ENCODE results near the gene AKT1.
"Not testable (repeated sequence)": the region's sequence is repeated elsewhere in the genome, so short reads cannot be mapped to it uniquely, and the experiment has no call there.

Gene AKT1

DNA sequence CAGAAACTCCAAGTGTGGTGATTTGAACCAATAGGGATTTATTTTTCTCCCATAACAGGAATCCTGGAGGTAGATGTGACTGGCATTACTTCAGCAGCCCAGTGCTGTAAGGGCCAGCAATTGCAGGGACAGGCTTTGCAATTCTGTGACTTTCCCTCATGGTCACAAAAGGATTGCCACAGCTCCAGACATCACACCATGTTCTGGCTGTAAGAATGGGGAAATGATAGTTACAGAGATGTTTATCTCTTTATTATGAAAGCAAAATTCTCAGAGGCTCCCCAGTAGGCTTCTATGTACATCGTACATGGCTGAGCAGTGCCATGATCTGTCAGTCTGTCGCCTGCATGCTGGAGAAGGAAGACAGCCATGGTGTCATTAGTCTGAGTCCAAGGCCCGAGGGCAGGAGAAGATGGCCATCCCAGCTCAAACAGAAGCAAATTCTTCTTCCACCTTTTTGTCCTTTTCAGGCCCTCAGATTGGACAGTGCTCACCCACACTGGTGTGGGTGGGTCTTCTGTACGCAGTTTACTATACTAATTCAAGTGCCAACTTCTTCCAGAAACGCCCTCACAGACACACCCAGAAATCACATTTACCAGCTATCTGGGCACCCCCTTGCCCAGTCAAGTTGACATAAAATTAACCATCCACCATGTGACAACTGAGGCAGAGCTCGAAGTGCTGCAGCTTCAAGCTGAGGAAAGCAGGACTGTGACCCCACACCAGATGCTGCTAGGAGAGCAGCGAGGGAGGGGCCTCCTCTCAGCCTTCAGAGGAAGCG lies 22.6 kb upstream of the AKT1 start:
- WGBS, 2 experiments (ENCODE audit: insufficient coverage in 2 of 2): 94 to 100% methylated on average over 8 of the region's 8 CpGs
- Histone ChIP-seq H3K4me1 (ENCODE audit: control insufficient read depth, insufficient read depth, low read length, poor library complexity, severe bottlenecking) (peaks cover 11% of the 10 kb centered on the region), H3K9me3 (ENCODE audit: control insufficient read depth, low read length) (no peaks in the 10 kb centered on the region), H3K27ac (ENCODE audit: low read depth, low read length, severe bottlenecking) (no peak overlapping the region), H3K36me3 (ENCODE audit: control insufficient read depth, insufficient read depth, low read length) (no peaks in the 10 kb centered on the region), H3K4me3 (ENCODE audit: extremely low read depth, insufficient read depth, low read length, poor library complexity, severe bottlenecking) (no peak overlapping the region)

DNA sequence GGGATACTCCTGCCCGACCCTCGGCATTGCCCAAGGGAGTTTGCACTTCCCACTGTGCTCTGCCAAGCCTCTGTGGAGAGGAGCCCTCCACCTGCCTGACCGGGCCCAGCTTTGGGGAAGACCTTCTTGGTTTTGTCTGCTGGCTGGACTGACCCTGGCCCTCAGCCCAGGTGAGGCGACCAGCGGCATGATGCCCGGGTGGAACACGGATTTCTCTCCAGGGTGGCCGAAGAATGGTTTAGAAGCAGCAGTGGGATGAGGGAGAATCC lies 21.0 kb upstream of the AKT1 start:
- Histone ChIP-seq H3K9me3 (ENCODE audit: control insufficient read depth, low read length) (no peaks in the 10 kb centered on the region), H3K27ac (ENCODE audit: low read depth, low read length, severe bottlenecking) (peak overlapping the region; percentile 79), H3K4me3 (ENCODE audit: extremely low read depth, insufficient read depth, low read length, poor library complexity, severe bottlenecking) (peak overlapping the region; percentile 79), H3K36me3 (ENCODE audit: control insufficient read depth, insufficient read depth, low read length) (no peaks in the 10 kb centered on the region), H3K4me1 (ENCODE audit: control insufficient read depth, insufficient read depth, low read length, poor library complexity, severe bottlenecking) (peaks cover 9% of the 10 kb centered on the region)
- WGBS, 2 experiments (ENCODE audit: insufficient coverage in 2 of 2): 2 to 16% methylated on average over 7 to 8 of the region's 8 CpGs

DNA sequence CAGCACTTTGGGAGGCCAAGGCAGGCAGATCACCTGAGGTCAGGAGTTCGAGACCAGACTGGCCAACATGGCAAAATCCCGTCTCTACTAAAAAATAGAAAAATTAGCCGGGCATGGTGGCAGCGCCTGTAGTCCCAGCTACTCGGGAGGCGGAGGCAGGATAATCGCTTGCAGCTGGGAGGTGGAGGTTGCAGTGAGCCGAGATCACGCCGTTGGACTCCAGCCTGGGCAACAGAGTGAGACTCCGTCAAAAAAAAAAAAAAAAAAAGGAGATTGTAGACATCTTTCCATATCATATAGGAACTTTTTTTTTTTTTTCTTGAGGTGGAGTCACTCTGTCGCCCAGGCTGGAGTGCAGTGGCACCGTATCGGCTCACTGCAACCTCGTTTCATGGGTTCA lies 19.2 kb upstream of the AKT1 start:
- H3K27ac ChIP-seq (ENCODE audit: low read depth, low read length, severe bottlenecking); H3K4me1 ChIP-seq (ENCODE audit: control insufficient read depth, insufficient read depth, low read length, poor library complexity, severe bottlenecking); H3K36me3 ChIP-seq (ENCODE audit: control insufficient read depth, insufficient read depth, low read length); H3K9me3 ChIP-seq (ENCODE audit: control insufficient read depth, low read length): not testable (repeated sequence)
- peak overlapping the region; percentile 79 for H3K4me3 ChIP-seq (ENCODE audit: extremely low read depth, insufficient read depth, low read length, poor library complexity, severe bottlenecking)
- WGBS, 2 experiments (ENCODE audit: insufficient coverage in 2 of 2): 91 to 95% methylated on average over 6 to 14 of the region's 15 CpGs

DNA sequence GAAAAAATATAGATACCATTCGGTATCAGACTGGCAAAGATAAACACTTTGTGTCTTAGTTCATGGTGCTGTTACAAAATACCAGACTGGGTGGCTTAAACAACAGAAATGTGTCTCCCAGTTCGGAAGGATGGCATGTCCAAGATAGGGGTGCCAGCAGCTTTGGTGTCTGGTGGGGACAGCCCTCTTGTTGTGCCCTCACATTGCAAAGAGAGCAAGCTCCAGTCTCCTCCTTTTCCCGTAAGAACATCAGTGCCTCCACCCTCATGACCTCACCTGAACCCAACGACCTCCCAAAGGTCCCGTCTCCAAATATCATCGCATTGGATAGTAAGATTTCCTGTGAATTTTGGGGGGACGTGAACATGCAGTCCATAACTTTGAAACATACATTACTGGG lies 17.7 kb upstream of the AKT1 start:
- H3K9me3 ChIP-seq (ENCODE audit: control insufficient read depth, low read length): no peaks in the 10 kb centered on the region
- H3K4me1 ChIP-seq (ENCODE audit: control insufficient read depth, insufficient read depth, low read length, poor library complexity, severe bottlenecking): peaks cover 4% of the 10 kb centered on the region
- no peaks in the 10 kb centered on the region for H3K36me3 ChIP-seq (ENCODE audit: control insufficient read depth, insufficient read depth, low read length)
- no peak overlapping the region for H3K27ac ChIP-seq (ENCODE audit: low read depth, low read length, severe bottlenecking)
- no peak overlapping the region for H3K4me3 ChIP-seq (ENCODE audit: extremely low read depth, insufficient read depth, low read length, poor library complexity, severe bottlenecking)
- 93 to 100% methylated on average over 4 to 5 of the region's 7 CpGs for WGBS, 2 experiments (ENCODE audit: insufficient coverage in 2 of 2)

DNA sequence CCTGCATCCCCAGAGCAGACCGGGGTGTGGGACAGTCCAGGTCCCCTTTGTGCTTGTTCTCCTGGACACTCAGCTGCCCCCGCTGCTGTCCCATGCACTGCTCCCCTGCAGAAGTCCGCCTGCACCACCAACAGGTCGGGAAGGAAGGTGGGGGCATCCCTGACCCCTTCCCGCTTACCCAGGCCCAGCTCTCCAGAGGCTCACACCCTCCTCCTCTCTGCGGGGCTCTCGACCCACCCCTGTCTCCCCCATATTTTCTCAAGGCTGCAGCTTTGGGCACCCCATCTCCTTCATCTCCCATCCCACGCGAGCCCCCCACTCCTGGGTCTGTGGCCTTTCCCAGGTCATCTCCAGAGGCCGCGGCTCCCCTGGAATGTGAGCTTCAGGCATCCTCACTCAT lies 14.8 kb upstream of the AKT1 start:
- Histone ChIP-seq H3K4me1 (ENCODE audit: control insufficient read depth, insufficient read depth, low read length, poor library complexity, severe bottlenecking) (no peaks in the 10 kb centered on the region), H3K36me3 (ENCODE audit: control insufficient read depth, insufficient read depth, low read length) (no peaks in the 10 kb centered on the region), H3K4me3 (ENCODE audit: extremely low read depth, insufficient read depth, low read length, poor library complexity, severe bottlenecking) (no peak overlapping the region), H3K9me3 (ENCODE audit: control insufficient read depth, low read length) (no peaks in the 10 kb centered on the region), H3K27ac (ENCODE audit: low read depth, low read length, severe bottlenecking) (no peak overlapping the region)
- 87 to 93% methylated on average over 8 to 10 of the region's 11 CpGs for WGBS, 2 experiments (ENCODE audit: insufficient coverage in 2 of 2)

DNA sequence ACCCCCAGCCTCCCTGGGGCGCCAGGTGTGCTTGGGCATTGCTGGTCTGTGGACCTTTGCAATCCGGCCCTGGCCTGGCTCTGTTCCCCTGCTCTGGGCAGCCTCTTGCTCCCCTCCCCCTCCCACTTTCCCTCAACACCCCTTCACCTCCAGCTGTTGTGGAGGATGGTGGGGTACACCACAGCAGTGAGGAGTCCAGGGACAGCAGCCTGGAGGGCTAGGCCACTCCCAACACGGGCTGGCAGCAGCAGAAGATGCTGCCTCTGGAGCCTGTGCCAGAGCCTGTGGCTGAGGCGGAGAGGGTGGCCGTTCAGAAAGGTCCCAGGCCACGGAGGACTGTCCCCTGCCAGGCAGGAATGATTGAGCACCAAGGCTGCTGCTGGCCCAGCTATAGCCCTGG lies 12.9 kb upstream of the AKT1 start:
- H3K36me3 ChIP-seq (ENCODE audit: control insufficient read depth, insufficient read depth, low read length): no peaks in the 10 kb centered on the region
- H3K4me1 ChIP-seq (ENCODE audit: control insufficient read depth, insufficient read depth, low read length, poor library complexity, severe bottlenecking): no peaks in the 10 kb centered on the region
- 69 to 87% methylated on average over 2 to 5 of the region's 6 CpGs for WGBS, 2 experiments (ENCODE audit: insufficient coverage in 2 of 2)
- no peak overlapping the region for H3K4me3 ChIP-seq (ENCODE audit: extremely low read depth, insufficient read depth, low read length, poor library complexity, severe bottlenecking)
- no peaks in the 10 kb centered on the region for H3K9me3 ChIP-seq (ENCODE audit: control insufficient read depth, low read length)
- no peak overlapping the region for H3K27ac ChIP-seq (ENCODE audit: low read depth, low read length, severe bottlenecking)

DNA sequence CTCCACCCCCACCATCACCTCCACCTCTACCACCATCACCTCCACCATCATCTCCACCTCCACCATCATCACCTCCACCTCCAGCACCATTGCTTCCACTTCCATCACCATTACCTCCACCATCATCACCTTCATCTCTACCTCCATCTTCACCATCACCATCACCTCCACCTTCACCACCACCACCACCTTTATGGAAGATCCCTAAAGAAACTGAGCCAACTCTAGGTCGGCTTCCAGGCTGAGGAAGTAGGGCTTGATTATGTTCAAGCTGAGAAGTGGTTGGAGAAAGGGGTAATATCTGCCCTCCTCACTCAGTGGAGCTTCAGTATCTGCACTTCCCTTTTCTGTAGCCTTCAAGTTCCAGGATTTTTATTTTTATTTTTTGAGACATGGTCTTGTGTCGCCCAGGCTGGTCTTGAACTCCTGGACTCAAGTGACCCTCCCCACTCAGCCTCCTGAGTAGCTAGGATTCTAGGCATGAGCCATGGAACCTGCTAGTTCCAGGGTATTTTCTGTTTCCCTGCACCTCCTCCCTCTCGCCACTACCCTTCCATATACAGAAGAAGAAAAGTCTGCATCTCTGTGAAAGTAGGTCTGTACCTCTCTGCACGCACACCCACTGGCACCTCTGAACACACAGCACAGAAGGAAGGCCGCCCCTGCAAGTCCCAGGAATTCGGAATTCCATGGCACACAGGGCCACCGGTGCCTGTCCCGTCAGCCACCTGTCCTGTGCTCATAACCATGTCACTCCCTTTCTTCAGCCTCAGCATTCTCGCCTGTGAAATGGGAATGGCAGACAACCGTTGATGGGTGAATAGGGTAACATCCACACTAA lies 11.3 kb upstream of the AKT1 start:
- Histone ChIP-seq H3K4me3 (ENCODE audit: extremely low read depth, insufficient read depth, low read length, poor library complexity, severe bottlenecking) (no peak overlapping the region), H3K36me3 (ENCODE audit: control insufficient read depth, insufficient read depth, low read length) (no peaks in the 10 kb centered on the region), H3K4me1 (ENCODE audit: control insufficient read depth, insufficient read depth, low read length, poor library complexity, severe bottlenecking) (no peaks in the 10 kb centered on the region), H3K9me3 (ENCODE audit: control insufficient read depth, low read length) (no peaks in the 10 kb centered on the region), H3K27ac (ENCODE audit: low read depth, low read length, severe bottlenecking) (no peak overlapping the region)
- WGBS, 2 experiments (ENCODE audit: insufficient coverage in 2 of 2): 91 to 93% methylated on average over 5 to 6 of the region's 10 CpGs

DNA sequence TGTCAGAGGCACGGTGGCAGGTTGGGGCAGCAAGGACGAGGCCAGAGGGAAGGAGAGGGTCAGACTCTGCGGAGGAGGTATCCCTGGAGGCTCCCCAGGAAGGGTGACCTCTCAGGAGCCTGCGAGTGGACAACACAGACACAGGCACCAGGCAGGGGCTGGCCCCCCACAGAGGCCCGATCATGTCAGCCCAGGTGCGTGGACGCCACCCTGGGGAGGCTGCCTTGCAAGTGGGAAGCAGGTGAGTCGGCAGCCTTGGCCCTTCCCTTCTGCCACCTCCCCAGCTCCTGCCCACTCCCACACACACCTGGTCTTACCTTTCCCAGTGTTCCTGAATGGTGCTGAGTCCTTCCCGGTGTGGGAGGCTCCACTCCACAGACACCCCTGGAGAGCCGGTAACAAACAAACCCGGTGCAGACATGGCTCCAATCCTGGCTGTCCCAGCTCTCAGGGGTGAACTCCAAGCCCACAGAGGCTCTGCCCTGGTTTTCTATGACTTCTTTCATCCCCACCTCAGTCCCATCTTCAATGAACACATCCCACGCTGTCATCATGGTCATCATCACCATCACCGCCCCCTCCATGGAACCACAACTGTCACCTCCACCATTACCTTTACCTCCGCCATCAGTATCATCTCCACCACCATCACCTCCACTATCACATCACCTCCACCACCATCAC lies 10.5 kb upstream of the AKT1 start:
- Histone ChIP-seq H3K27ac (ENCODE audit: low read depth, low read length, severe bottlenecking) (no peak overlapping the region), H3K4me1 (ENCODE audit: control insufficient read depth, insufficient read depth, low read length, poor library complexity, severe bottlenecking) (peaks cover 4% of the 10 kb centered on the region), H3K9me3 (ENCODE audit: control insufficient read depth, low read length) (no peaks in the 10 kb centered on the region), H3K36me3 (ENCODE audit: control insufficient read depth, insufficient read depth, low read length) (no peaks in the 10 kb centered on the region), H3K4me3 (ENCODE audit: extremely low read depth, insufficient read depth, low read length, poor library complexity, severe bottlenecking) (no peak overlapping the region)
- WGBS, 2 experiments (ENCODE audit: insufficient coverage in 2 of 2): 90 to 91% methylated on average over 13 to 14 of the region's 14 CpGs

DNA sequence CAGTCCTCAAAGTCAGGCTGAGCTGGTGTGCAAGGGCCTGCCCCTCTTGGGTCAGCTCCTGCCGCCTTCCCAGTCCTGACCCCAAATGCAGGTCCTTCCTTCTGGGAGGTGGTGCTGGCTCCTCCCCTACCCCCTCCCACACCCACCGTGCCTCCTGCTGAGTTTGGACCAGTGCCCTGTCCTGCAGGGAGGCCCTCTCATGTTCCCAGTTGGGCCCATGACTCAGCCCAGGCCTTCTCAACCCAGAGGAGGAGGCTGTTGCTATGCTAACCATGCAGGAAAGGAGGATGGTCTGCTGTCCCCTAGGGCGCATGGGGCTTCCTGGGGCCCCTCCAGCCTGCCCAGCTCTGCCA lies 9.8 kb upstream of the AKT1 start:
- Histone ChIP-seq H3K36me3 (ENCODE audit: control insufficient read depth, insufficient read depth, low read length) (no peaks in the 10 kb centered on the region), H3K4me1 (ENCODE audit: control insufficient read depth, insufficient read depth, low read length, poor library complexity, severe bottlenecking) (peaks cover 4% of the 10 kb centered on the region), H3K4me3 (ENCODE audit: extremely low read depth, insufficient read depth, low read length, poor library complexity, severe bottlenecking) (no peak overlapping the region), H3K9me3 (ENCODE audit: control insufficient read depth, low read length) (no peaks in the 10 kb centered on the region), H3K27ac (ENCODE audit: low read depth, low read length, severe bottlenecking) (no peak overlapping the region)
- WGBS, 2 experiments (ENCODE audit: insufficient coverage in 2 of 2): 83 to 86% methylated on average over 1 to 2 of the region's 3 CpGs

DNA sequence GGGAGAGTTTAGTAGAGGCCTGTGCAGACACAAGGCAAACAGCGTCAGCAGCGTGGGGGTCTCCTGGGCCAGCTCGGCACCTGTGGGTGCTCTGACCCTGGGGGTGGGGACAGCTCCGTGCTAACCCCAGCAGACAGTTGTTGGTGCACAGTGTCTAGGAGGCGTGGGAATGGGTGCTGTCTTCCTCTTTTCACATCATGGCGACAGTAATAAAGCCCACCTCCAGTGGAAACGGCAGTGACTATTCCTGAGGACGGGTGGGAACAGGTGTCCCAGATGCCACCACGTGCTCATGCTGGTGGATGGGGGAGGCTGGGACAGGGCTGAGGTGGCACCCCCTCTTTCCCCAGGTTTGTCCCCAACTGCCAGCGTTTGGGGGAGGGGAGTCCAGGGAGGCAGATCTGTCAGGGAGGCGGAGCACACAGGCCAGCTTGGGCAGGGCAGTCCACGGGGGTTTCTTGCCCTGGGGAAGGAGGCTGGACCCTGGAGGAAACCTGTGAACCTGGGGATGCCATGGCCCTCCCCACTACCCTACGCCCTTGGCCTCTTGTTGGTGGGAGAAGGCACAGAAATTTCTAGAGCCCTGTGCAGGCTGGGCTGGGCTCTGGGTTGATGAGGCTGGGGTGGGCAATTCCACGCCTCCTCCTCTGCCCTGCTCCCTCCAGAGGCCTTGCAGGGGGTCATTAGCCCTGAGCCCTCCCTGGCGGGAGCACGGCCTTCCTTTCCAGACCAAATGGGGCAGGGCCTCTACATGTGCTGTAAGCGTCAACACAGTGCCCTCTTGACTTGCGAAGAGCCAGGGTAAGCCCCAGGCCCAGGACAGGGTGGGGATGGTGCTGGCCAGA lies 9.2 kb upstream of the AKT1 start:
- H3K4me1 ChIP-seq (ENCODE audit: control insufficient read depth, insufficient read depth, low read length, poor library complexity, severe bottlenecking): peaks cover 4% of the 10 kb centered on the region
- no peaks in the 10 kb centered on the region for H3K36me3 ChIP-seq (ENCODE audit: control insufficient read depth, insufficient read depth, low read length)
- no peak overlapping the region for H3K27ac ChIP-seq (ENCODE audit: low read depth, low read length, severe bottlenecking)
- WGBS, 2 experiments (ENCODE audit: insufficient coverage in 2 of 2): 91% methylated on average over 15 to 17 of the region's 18 CpGs
- H3K9me3 ChIP-seq (ENCODE audit: control insufficient read depth, low read length): no peaks in the 10 kb centered on the region
- no peak overlapping the region for H3K4me3 ChIP-seq (ENCODE audit: extremely low read depth, insufficient read depth, low read length, poor library complexity, severe bottlenecking)
